ENCODE data around the gene FXYD5. TPM values are rescaled to one million over a fixed set of nuclear protein-coding genes. Genes with fewer than 3 reads are reported as not detected.

Gene FXYD5
- total RNA-seq, 4 donors from 2014 or later = 10.9 to 86.2 (median 34.2) TPM

GRCh38 chr19:35159606-35160005, 5.1 kb downstream of the FXYD5 start:
- Histone ChIP-seq H3K4me3 (no peak overlapping the region), H3K4me1 (no peaks in the 10 kb centered on the region), H3K27me3 (no peaks in the 10 kb centered on the region), H3K36me3 (no peaks in the 10 kb centered on the region), H3K9me3 (no peaks in the 10 kb centered on the region), H3K27ac (no peak overlapping the region)
- intact Hi-C loops (cut with DNase I; ENCODE audit: low total_unique reads) = no loop called here
- no peak for DNase-seq
- TF ChIP-seq, protein P1, sequence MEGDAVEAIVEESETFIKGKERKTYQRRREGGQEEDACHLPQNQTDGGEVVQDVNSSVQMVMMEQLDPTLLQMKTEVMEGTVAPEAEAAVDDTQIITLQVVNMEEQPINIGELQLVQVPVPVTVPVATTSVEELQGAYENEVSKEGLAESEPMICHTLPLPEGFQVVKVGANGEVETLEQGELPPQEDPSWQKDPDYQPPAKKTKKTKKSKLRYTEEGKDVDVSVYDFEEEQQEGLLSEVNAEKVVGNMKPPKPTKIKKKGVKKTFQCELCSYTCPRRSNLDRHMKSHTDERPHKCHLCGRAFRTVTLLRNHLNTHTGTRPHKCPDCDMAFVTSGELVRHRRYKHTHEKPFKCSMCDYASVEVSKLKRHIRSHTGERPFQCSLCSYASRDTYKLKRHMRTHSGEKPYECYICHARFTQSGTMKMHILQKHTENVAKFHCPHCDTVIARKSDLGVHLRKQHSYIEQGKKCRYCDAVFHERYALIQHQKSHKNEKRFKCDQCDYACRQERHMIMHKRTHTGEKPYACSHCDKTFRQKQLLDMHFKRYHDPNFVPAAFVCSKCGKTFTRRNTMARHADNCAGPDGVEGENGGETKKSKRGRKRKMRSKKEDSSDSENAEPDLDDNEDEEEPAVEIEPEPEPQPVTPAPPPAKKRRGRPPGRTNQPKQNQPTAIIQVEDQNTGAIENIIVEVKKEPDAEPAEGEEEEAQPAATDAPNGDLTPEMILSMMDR (IDR thresholded peaks at IDR 0.05) = no peak
- no peak for TF ChIP-seq POLR2A (IDR thresholded peaks at IDR 0.05)

DNA sequence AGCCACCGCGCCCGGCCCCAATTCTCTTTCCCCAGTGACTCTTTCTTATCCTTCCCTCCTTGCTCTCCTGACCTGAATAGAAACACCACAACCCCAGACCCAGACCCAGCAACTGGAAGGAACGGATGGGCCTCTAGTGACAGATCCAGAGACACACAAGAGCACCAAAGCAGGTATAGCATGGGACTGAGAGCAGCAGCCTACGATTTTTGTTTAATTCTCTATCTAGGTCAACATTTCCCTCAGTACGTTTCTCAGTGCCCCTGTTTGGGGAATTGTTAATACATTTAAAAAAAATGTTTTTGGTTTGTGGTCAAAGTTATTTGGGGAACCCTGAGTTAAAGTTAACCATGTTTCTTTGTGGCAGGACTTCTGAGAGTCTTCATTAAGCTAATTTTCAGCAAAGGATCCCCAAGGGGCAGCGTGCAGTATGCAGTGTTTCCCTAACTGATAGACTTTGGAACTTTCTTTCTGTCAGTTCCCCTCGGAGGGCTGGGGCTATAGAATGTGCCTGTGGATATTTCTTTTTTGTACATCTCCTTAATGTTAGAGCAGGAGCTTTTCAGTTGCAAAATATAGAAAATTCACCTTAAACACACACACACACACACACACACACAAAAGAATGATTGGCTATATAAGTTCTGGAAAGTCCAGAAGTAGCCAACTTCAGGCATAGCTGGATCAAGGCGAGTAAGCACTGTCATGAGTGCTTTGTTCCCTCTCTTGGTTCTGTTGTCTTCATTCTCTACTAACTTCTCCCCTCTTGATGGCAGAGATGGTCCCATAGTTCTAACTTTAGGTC, 6.3 kb downstream of the FXYD5 start:
- H3K36me3 ChIP-seq = no peaks in the 10 kb centered on the region
- H3K4me3 ChIP-seq = no peak overlapping the region
- intact Hi-C loops (cut with DNase I; ENCODE audit: low total_unique reads) = no loop called here
- H3K27me3 ChIP-seq = no peaks in the 10 kb centered on the region
- no peaks in the 10 kb centered on the region for H3K4me1 ChIP-seq
- TF ChIP-seq POLR2A (IDR thresholded peaks at IDR 0.05) = no peak
- TF ChIP-seq, protein P1 (IDR thresholded peaks at IDR 0.05) = no peak
- no peak overlapping the region for H3K27ac ChIP-seq
- no peak for DNase-seq
- no peaks in the 10 kb centered on the region for H3K9me3 ChIP-seq

DNA sequence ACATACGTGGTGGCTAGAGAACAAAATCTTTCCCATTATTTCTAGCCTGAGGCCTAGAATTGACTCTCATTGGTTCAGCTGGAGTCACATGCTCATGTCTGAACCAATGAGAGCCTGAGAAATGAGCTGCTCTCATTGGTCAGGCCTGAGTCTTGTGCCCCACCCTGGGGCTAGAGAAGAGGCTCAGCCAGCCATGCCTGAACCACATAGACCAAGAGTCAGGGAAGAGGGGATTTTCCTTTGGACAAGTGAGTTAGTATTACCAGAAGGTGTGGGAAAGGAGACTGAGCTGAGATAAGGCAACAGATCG, 6.9 kb downstream of the FXYD5 start:
- intact Hi-C loops (cut with DNase I; ENCODE audit: low total_unique reads) = no loop called here
- Histone ChIP-seq H3K36me3 (no peaks in the 10 kb centered on the region), H3K27me3 (no peaks in the 10 kb centered on the region), H3K27ac (no peak overlapping the region), H3K9me3 (no peaks in the 10 kb centered on the region), H3K4me3 (no peak overlapping the region), H3K4me1 (no peaks in the 10 kb centered on the region)
- TF ChIP-seq, protein P1 (IDR thresholded peaks at IDR 0.05) = no peak
- TF ChIP-seq POLR2A (IDR thresholded peaks at IDR 0.05) = no peak
- DNase-seq = no peak

- no peaks in the 10 kb centered on the region for H3K9me3 ChIP-seq
- no peaks in the 10 kb centered on the region for H3K36me3 ChIP-seq
Observed at GRCh38 chr19:35162471-35163326, 8.2 kb downstream of the FXYD5 start.

More at GRCh38 chr19:35162471-35163326, 8.2 kb downstream of the FXYD5 start:
- no peak for DNase-seq
- H3K27ac ChIP-seq = no peak overlapping the region
- H3K4me3 ChIP-seq = no peak overlapping the region
- intact Hi-C loops (cut with DNase I; ENCODE audit: low total_unique reads) = no loop called here
- TF ChIP-seq POLR2A (IDR thresholded peaks at IDR 0.05) = no peak
- TF ChIP-seq, protein P1 (IDR thresholded peaks at IDR 0.05) = no peak
- no peaks in the 10 kb centered on the region for H3K4me1 ChIP-seq
- no peaks in the 10 kb centered on the region for H3K27me3 ChIP-seq

Data from uterus (tissue), 4 donors.